ENCODE data around the gene FRMD4A. TPM values are rescaled to one million over a fixed set of nuclear protein-coding genes. Genes with fewer than 3 reads are reported as not detected.

FRMD4A gene
- total and polyA plus RNA-seq, 2 of the 4 experiments (the other 2 are of a cell fraction): 30.3 to 68.8 TPM

GRCh38 chr10:13665516-13666262 is 665.0 kb downstream of the FRMD4A start:
- no peak overlapping the region for H2BK5ac ChIP-seq (ENCODE audit: low read depth, low read length, poor library complexity, severe bottlenecking)
- H4K91ac ChIP-seq (ENCODE audit: insufficient read depth, low read depth, low read length): no peak overlapping the region
- H4K5ac ChIP-seq (ENCODE audit: low read depth, low read length): no peak overlapping the region
- no peak overlapping the region for H3K56ac ChIP-seq (ENCODE audit: extremely low read depth, insufficient read depth, low read length)
- no peak overlapping the region for H3K4me2 ChIP-seq (ENCODE audit: low read depth, low read length)
- H3K4me3 ChIP-seq (ENCODE audit: insufficient read depth, low read depth, low read length): no peak overlapping the region
- intact Hi-C loops (cut with micrococcal nuclease) (loop anchor here (10.0 kb wide), 1 partner anchor 429 kb away; no protein-coding TSS in a partner anchor), dilution Hi-C loops (cut with HindIII; ENCODE audit: low sequenced_read_pairs, unreplicated experiment) (no loop called here), in situ Hi-C loops (cut with MboI; ENCODE audit: low sequenced_read_pairs) (loop anchor here (5.0 to 25.0 kb wide), 2 partner anchors 112 to 422 kb away; no protein-coding TSS in a partner anchor)
- H3K23ac ChIP-seq (ENCODE audit: low read depth, low read length): no peak overlapping the region
- peaks cover 10% of the 10 kb centered on the region for H3K9me1 ChIP-seq (ENCODE audit: insufficient read depth, low read length)
- no peak overlapping the region for H3K14ac ChIP-seq (replicated peaks; ENCODE audit: low read depth, low read length)
- no peaks in the 10 kb centered on the region for H3K27me3 ChIP-seq (ENCODE audit: control insufficient read depth, insufficient read depth, low read length)
- TF ChIP-seq MAFK (IDR thresholded peaks at IDR 0.05; ENCODE audit: low read depth, low read length): no peak
- TF ChIP-seq MXI1 (IDR thresholded peaks at IDR 0.05; ENCODE audit: borderline replicate concordance, low read depth, low read length): no peak
- no peak for TF ChIP-seq NFE2L2 (IDR thresholded peaks at IDR 0.05; ENCODE audit: low read depth, low read length)
- TF ChIP-seq MAZ (IDR thresholded peaks at IDR 0.05; ENCODE audit: borderline replicate concordance, low read depth, low read length): no peak
- no peak for TF ChIP-seq RFX5 (IDR thresholded peaks at IDR 0.05; ENCODE audit: low read depth, low read length)
- TF ChIP-seq CEBPB (IDR thresholded peaks at IDR 0.05; ENCODE audit: low read depth, low read length): no peak
- TF ChIP-seq POLR2A (IDR thresholded peaks at IDR 0.05; ENCODE audit: low read depth, low read length): no peak
- no peak for TF ChIP-seq CHD1 (IDR thresholded peaks at IDR 0.05; ENCODE audit: low read depth, low read length)
- no peak for TF ChIP-seq SMC3 (IDR thresholded peaks at IDR 0.05; ENCODE audit: low read depth, low read length)
- TF ChIP-seq RAD21 (IDR thresholded peaks at IDR 0.05; ENCODE audit: low read length): no peak
- TF ChIP-seq RCOR1 (IDR thresholded peaks at IDR 0.05; ENCODE audit: insufficient replicate concordance, low read length): no peak
- no peak for TF ChIP-seq USF2 (IDR thresholded peaks at IDR 0.05; ENCODE audit: low read depth, low read length)
- H3K79me1 ChIP-seq (ENCODE audit: low read depth in 1 of 2, low read length in 2 of 2): peaks cover 15 to 56% of the 10 kb centered on the region in 2 experiments
- 100% methylated on average over 2 of the region's 20 CpGs; no CpG with 5 or more reads in 1 of the 2 experiments for WGBS, 2 experiments (ENCODE audit: extremely low coverage in 2 of 2, insufficient read length in 1 of 2)
- H3K27ac ChIP-seq (ENCODE audit: insufficient read depth, low read length): no peak overlapping the region
- ChIA-PET CTCF (no interaction called here), POLR2A (ENCODE audit: unreplicated experiment) (no interaction called here)
- DNase-seq: no peak
- no peak for ATAC-seq (ENCODE audit: low read depth)
- no peak overlapping the region for H2AK5ac ChIP-seq (ENCODE audit: low read depth, low read length)
- no TSS peak for BruUV-seq (replicated peaks)
- H2AFZ ChIP-seq (replicated peaks; ENCODE audit: low read length, poor library complexity): no peak overlapping the region
- H3K9me3 ChIP-seq (ENCODE audit: control insufficient read depth, insufficient read depth, low read length): no peaks in the 10 kb centered on the region
- no peak overlapping the region for H4K8ac ChIP-seq (ENCODE audit: low read depth in 2 of 2, low read length in 2 of 2)
- H2BK15ac ChIP-seq (ENCODE audit: low read depth, low read length): no peak overlapping the region
- no peak overlapping the region for H3K4ac ChIP-seq (ENCODE audit: low read depth, low read length)
- H3K9ac ChIP-seq (ENCODE audit: low read depth, low read length): no peak overlapping the region
- H3K4me1 ChIP-seq (ENCODE audit: control insufficient read depth, insufficient read depth, low read length): peaks cover 4% of the 10 kb centered on the region; the same call in 1 of the 2 replicates
- no peak overlapping the region for H3K18ac ChIP-seq (ENCODE audit: low read depth, low read length)
- no peak overlapping the region for H2AK9ac ChIP-seq (replicated peaks; ENCODE audit: low read depth, low read length, poor library complexity)
- no peak overlapping the region for H2BK20ac ChIP-seq (ENCODE audit: low read depth, low read length)
- no peak overlapping the region for H2BK120ac ChIP-seq (ENCODE audit: low read depth, low read length)
- no peaks in the 10 kb centered on the region for H4K20me1 ChIP-seq (ENCODE audit: insufficient read depth, low read length)
- peaks cover 50% of the 10 kb centered on the region for H3K36me3 ChIP-seq (ENCODE audit: control insufficient read depth, insufficient read depth, low read length)

Data from IMR-90 (cell line).